Measurements from ENCODE around the gene CES1.

GRCh38 chr16:55817236-55817912 is 15.5 kb downstream of the CES1 start:
- TF ChIP-seq POLR2A (IDR thresholded peaks at IDR 0.05), result no peak
- no peak for TF ChIP-seq CTCF (IDR thresholded peaks at IDR 0.05)

Data from Peyer's patch (tissue), 4 donors.